Measurements from ENCODE around the gene ZNF275.

GRCh38 chrX:153398275-153398960 is 64.5 kb downstream of the ZNF275 start:
- no peak for TF ChIP-seq CTCF (IDR thresholded peaks at IDR 0.05 in 4 of 5, conservative IDR thresholded peaks at IDR 0.05 in 1 of 5)
- no peak for TF ChIP-seq POLR2A (IDR thresholded peaks at IDR 0.05)
